WTC11 (cell line): ENCODE data around the gene RRP1. TPM values are rescaled to one million over a fixed set of nuclear protein-coding genes. Genes with fewer than 3 reads are reported as not detected.

Experiments
- ATAC-seq: fragments of 200-7000 bp; cut with Tn5 transposase; 2 replicates; pipeline ENCODE4 v1.10.0; 2021; ENCODE audit warnings: mild to moderate bottlenecking, moderate library complexity
- CTCF ChIA-PET: fragments of 300-600 bp; sonication (Branson Sonifier 250); formaldehyde crosslinking; loops from one replicate; lab custom pipeline; 2021; ENCODE audit warnings: antibody characterized with exemption; lab: Charles Lee
- POLR2A ChIA-PET: fragments of 350-600 bp; sonication (Branson Sonifier 250); formaldehyde crosslinking; loops from one replicate; lab custom pipeline; 2021; ENCODE audit warnings: antibody characterized with exemption; lab: Charles Lee
- DNase-seq: peaks from one replicate; pipeline ENCODE4 v3.0.0; 2021; ENCODE audit warnings: low spot score
- H3K27ac Mint-ChIP-seq: 2 replicates; pipeline ENCODE4 v1.8.0; 2021; ENCODE audit warnings: mixed read lengths
- H3K27me3 Mint-ChIP-seq: 2 replicates; pipeline ENCODE4 v1.8.0; 2021; ENCODE audit warnings: low read depth, mild to moderate bottlenecking, moderate library complexity, mixed read lengths
- H3K36me3 Mint-ChIP-seq: 2 replicates; pipeline ENCODE4 v1.8.0; 2021; ENCODE audit warnings: mixed read lengths
- H3K4me1 Mint-ChIP-seq: 2 replicates; pipeline ENCODE4 v1.8.0; 2022; ENCODE audit warnings: mixed read lengths
- H3K4me3 Mint-ChIP-seq: 2 replicates; pipeline ENCODE4 v1.8.0; 2021; ENCODE audit warnings: mild to moderate bottlenecking, moderate library complexity, mixed read lengths
- H3K9me3 Mint-ChIP-seq: 2 replicates; pipeline ENCODE4 v1.8.0; 2021; ENCODE audit warnings: mixed read lengths
- ATF1 ChIP-seq: sonication (generic); formaldehyde crosslinking; IDR thresholded peaks from 2 replicates; pipeline ENCODE4 v1.8.1; 2023; ENCODE audit warnings: mild to moderate bottlenecking, moderate library complexity, missing genetic modification reagents
- SMAD3 ChIP-seq: sonication (generic); formaldehyde crosslinking; IDR thresholded peaks from 2 replicates; pipeline ENCODE4 v1.8.0; 2022; ENCODE audit warnings: missing genetic modification reagents, mild to moderate bottlenecking, borderline replicate concordance
- SP1 ChIP-seq: sonication (generic); formaldehyde crosslinking; conservative IDR thresholded peaks from 2 replicates; pipeline ENCODE4 v1.8.1; 2022; ENCODE audit warnings: missing genetic modification reagents
- STAT6 ChIP-seq: sonication (generic); formaldehyde crosslinking; conservative IDR thresholded peaks from 2 replicates; pipeline ENCODE4 v1.8.1; 2023; ENCODE audit warnings: mild to moderate bottlenecking, low read depth, missing genetic modification reagents, moderate library complexity
- TEAD1 ChIP-seq: sonication (generic); formaldehyde crosslinking; IDR thresholded peaks from 2 replicates; pipeline ENCODE4 v1.8.0; 2022; ENCODE audit warnings: mild to moderate bottlenecking, missing genetic modification reagents
- TEAD4 ChIP-seq: sonication (generic); formaldehyde crosslinking; IDR thresholded peaks from 2 replicates; pipeline ENCODE4 v1.8.0; 2022; ENCODE audit warnings: mild to moderate bottlenecking, missing genetic modification reagents
- TP53 ChIP-seq: sonication (generic); formaldehyde crosslinking; IDR thresholded peaks from 2 replicates; pipeline ENCODE4 v1.8.1; 2023; ENCODE audit warnings: mild to moderate bottlenecking, missing genetic modification reagents
- ZBTB43 ChIP-seq: sonication (generic); formaldehyde crosslinking; IDR thresholded peaks from 2 replicates; pipeline ENCODE4 v1.8.1; 2023; ENCODE audit warnings: mild to moderate bottlenecking, missing genetic modification reagents
- ZNF121 ChIP-seq: sonication (generic); formaldehyde crosslinking; IDR thresholded peaks from 2 replicates; pipeline ENCODE4 v1.8.0; 2023; ENCODE audit warnings: missing genetic modification reagents
- ZNF232 ChIP-seq: sonication (generic); formaldehyde crosslinking; IDR thresholded peaks from 2 replicates; pipeline ENCODE4 v1.8.0; 2022; ENCODE audit warnings: mild to moderate bottlenecking, missing genetic modification reagents
- ZNF416 ChIP-seq: fragments of 250-450 bp; sonication (Bioruptor Pico); IDR thresholded peaks from 2 replicates; pipeline ENCODE4 v1.9.0; 2021; ENCODE audit warnings: mild to moderate bottlenecking, inconsistent platforms
- ZNF423 ChIP-seq: fragments of 250-450 bp; sonication (Bioruptor Pico); IDR thresholded peaks from 2 replicates; pipeline ENCODE4 v2.1.2; 2022; ENCODE audit warnings: mild to moderate bottlenecking, moderate library complexity
- ZSCAN18 ChIP-seq: fragments of 250-450 bp; sonication (Bioruptor Pico); IDR thresholded peaks from 2 replicates; pipeline ENCODE4 v2.1.2; 2022; ENCODE audit warnings: mild to moderate bottlenecking, moderate library complexity
- total RNA-seq: library from RNA; stranded (reverse); gene quantifications from 3 replicates; pipeline ENCODE4 v1.2.3, GENCODE V29; 2021

The RRP1 gene
- total RNA-seq, 1 experiment from 2014 or later: 53.0 TPM

- peak overlapping the region; percentile 78 for H3K27ac Mint-ChIP-seq
- no peak for TF ChIP-seq ZBTB43
- no peaks in the 10 kb centered on the region for H3K9me3 Mint-ChIP-seq
- H3K4me3 Mint-ChIP-seq: no peak overlapping the region
- ATAC-seq (peak; percentile 25), DNase-seq (no peak)
- peaks cover 7% of the 10 kb centered on the region for H3K4me1 Mint-ChIP-seq
- H3K27me3 Mint-ChIP-seq: no peaks in the 10 kb centered on the region
- CTCF ChIA-PET: interaction anchor here (1.1 to 3.0 kb wide), 6 partner anchors 10 to 115 kb away, joined by 4 to 15 read pairs (median 5); no protein-coding TSS in a partner anchor
- no peaks in the 10 kb centered on the region for H3K36me3 Mint-ChIP-seq
- POLR2A ChIA-PET: no interaction called here
Observed at GRCh38 chr21:43826623-43826974, 37.2 kb downstream of the RRP1 start.

- no peak for TF ChIP-seq ZNF423
- H3K4me3 Mint-ChIP-seq: no peak overlapping the region
- POLR2A ChIA-PET: no interaction called here
- peaks cover 7% of the 10 kb centered on the region for H3K4me1 Mint-ChIP-seq
- H3K27me3 Mint-ChIP-seq: no peaks in the 10 kb centered on the region
- no peaks in the 10 kb centered on the region for H3K36me3 Mint-ChIP-seq
- H3K27ac Mint-ChIP-seq: no peak overlapping the region
- H3K9me3 Mint-ChIP-seq: no peaks in the 10 kb centered on the region
- ATAC-seq: no peak
- CTCF ChIA-PET: interaction anchor here (1.1 to 3.0 kb wide), 6 partner anchors 10 to 114 kb away, joined by 4 to 15 read pairs (median 5); no protein-coding TSS in a partner anchor
- no peak for DNase-seq
Observed at GRCh38 chr21:43827015-43827611, 37.7 kb downstream of the RRP1 start.

GRCh38 chr21:43829161-43829560, 39.8 kb downstream of the RRP1 start:
- ATAC-seq: no peak
- H3K9me3 Mint-ChIP-seq: peaks cover 8% of the 10 kb centered on the region; the same call in 1 of the 2 replicates
- POLR2A ChIA-PET: interaction anchor here (0.7 kb wide), 1 partner anchor 483 kb away, joined by 6 read pairs; no protein-coding TSS in a partner anchor
- no peak overlapping the region; the same call in 1 of the 2 replicates for H3K27ac Mint-ChIP-seq
- DNase-seq: no peak
- H3K27me3 Mint-ChIP-seq: no peaks in the 10 kb centered on the region; the same call in 1 of the 2 replicates
- peaks cover 7% of the 10 kb centered on the region for H3K4me1 Mint-ChIP-seq
- no peak overlapping the region for H3K4me3 Mint-ChIP-seq
- H3K36me3 Mint-ChIP-seq: no peaks in the 10 kb centered on the region
- TF ChIP-seq ZSCAN18: no peak
- TF ChIP-seq, all 79 proteins: peak for 0
- CTCF ChIA-PET: interaction anchor here (0.6 to 1.6 kb wide), 4 partner anchors 11 to 616 kb away, joined by 3 to 8 read pairs (median 5); no protein-coding TSS in a partner anchor

- no peak for DNase-seq
- no peak overlapping the region for H3K4me3 Mint-ChIP-seq
- peak; percentile 26; the same call in 1 of the 2 replicates for ATAC-seq
- ChIA-PET CTCF (interaction anchor here (0.6 to 1.6 kb wide), 8 partner anchors 11 to 146 kb away, joined by 3 to 9 read pairs (median 5); partner anchors contain the start of gene RRP1), POLR2A (no interaction called here)
- no peaks in the 10 kb centered on the region; the same call in 1 of the 2 replicates for H3K27me3 Mint-ChIP-seq
- no peaks in the 10 kb centered on the region for H3K36me3 Mint-ChIP-seq
- TF ChIP-seq TEAD1 (CRISPR knock-in tag) (no peak), ATF1 (no peak)
- TF ChIP-seq, all 79 proteins: peak for 0
- Mint-ChIP-seq H3K9me3 (peaks cover 8% of the 10 kb centered on the region; the same call in 1 of the 2 replicates), H3K4me1 (peaks cover 7% of the 10 kb centered on the region), H3K27ac (no peak overlapping the region)
Observed at GRCh38 chr21:43829575-43830119, 40.3 kb downstream of the RRP1 start.

GRCh38 chr21:43832158-43832550, 42.8 kb downstream of the RRP1 start:
- Mint-ChIP-seq H3K4me3 (no peak overlapping the region), H3K36me3 (no peaks in the 10 kb centered on the region), H3K4me1 (no peaks in the 10 kb centered on the region), H3K27ac (no peak overlapping the region), H3K9me3 (peaks cover 8% of the 10 kb centered on the region; the same call in 1 of the 2 replicates), H3K27me3 (no peaks in the 10 kb centered on the region; the same call in 1 of the 2 replicates)
- POLR2A ChIA-PET: interaction anchor here (0.6 kb wide), 1 partner anchor 1877 kb away, joined by 3 read pairs; no protein-coding TSS in a partner anchor
- ATAC-seq (no peak), DNase-seq (no peak)
- TF ChIP-seq SMAD3 (CRISPR knock-in tag): no peak
- no peak for TF ChIP-seq ZNF416 (CRISPR knock-in tag)
- CTCF ChIA-PET: no interaction called here

- CTCF ChIA-PET: no interaction called here
- TF ChIP-seq ZNF232 (no peak), STAT6 (CRISPR knock-in tag) (no peak), ZNF121 (no peak), ZBTB43 (no peak), SP1 (CRISPR knock-in tag) (no peak), TP53 (no peak), TEAD4 (no peak), TEAD1 (CRISPR knock-in tag) (no peak)
Observed at GRCh38 chr21:43832648-43833047, 43.3 kb downstream of the RRP1 start.

More at GRCh38 chr21:43832648-43833047, 43.3 kb downstream of the RRP1 start:
- H3K4me1 Mint-ChIP-seq: no peaks in the 10 kb centered on the region
- H3K36me3 Mint-ChIP-seq: no peaks in the 10 kb centered on the region
- DNase-seq (no peak), ATAC-seq (no peak)
- H3K27ac Mint-ChIP-seq: no peak overlapping the region
- POLR2A ChIA-PET: no interaction called here
- no peaks in the 10 kb centered on the region; the same call in 1 of the 2 replicates for H3K27me3 Mint-ChIP-seq
- no peak overlapping the region for H3K4me3 Mint-ChIP-seq
- peaks cover 8% of the 10 kb centered on the region for H3K9me3 Mint-ChIP-seq
